GM03348 (cell line): Measurements from ENCODE around the gene RAB8A.
A peak's percentile ranks its signal among the peaks of the same experiment; 100 is the strongest.

Experiments used
- DNase-seq: peaks from one replicate; pipeline ENCODE4 v3.0.0; 2012; ENCODE audit warnings: low spot score

Gene RAB8A

GRCh38 chr19:16111160-16111908 is at the start of gene RAB8A:
TSS of gene RAB8A (plus strand) at chr19:16111889. CDS start at chr19:16111902, 13 bp downstream.
- DNase-seq: peak; percentile 100

DNA sequence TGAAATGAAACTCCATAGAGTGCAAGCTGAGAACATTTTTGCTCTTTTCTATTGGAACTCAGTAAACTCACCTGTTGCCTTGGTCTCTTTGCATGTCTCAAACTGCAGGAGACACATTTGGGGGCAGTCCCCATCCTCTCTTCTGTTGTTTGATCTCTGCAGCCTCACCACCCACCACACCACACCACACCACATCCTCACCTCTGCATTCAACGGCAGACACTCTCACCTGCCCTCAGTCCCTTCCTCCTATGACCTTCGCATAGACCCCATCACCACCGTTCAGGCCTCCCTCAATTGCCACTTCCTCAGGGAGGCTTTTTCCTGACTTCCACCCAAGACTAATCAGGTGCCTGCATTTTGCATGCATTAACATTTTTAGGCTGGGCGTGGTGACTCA is 49.7 kb upstream of the RAB8A start:
- DNase-seq: no peak

DNA sequence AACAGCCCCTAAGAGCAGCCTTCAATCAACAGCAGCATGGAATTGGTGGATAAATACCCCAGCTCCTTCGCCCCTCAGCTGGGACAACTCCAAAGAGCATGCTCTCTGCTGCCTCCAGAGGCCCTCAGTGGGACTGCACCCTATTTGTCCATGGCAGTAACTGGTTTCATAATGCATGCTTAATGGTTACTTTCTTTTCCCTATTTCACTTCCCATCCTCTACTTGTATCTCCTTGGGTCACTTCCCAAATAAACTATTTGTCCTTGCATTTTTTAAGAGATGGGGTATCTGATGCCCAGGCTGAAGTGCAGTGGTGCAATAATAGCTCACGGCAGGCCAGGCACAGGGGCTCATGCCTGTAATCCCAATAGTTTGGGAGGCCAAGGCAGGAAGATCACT is 48.9 kb upstream of the RAB8A start:
- DNase-seq: peak; percentile 61

GRCh38 chr19:16064209-16064889 is 47.3 kb upstream of the RAB8A start:
- no peak for DNase-seq

GRCh38 chr19:16066611-16067104 is 45.0 kb upstream of the RAB8A start:
- peak; percentile 66 for DNase-seq

GRCh38 chr19:16067205-16067938 is 44.3 kb upstream of the RAB8A start:
- peak; percentile 92 for DNase-seq

DNA sequence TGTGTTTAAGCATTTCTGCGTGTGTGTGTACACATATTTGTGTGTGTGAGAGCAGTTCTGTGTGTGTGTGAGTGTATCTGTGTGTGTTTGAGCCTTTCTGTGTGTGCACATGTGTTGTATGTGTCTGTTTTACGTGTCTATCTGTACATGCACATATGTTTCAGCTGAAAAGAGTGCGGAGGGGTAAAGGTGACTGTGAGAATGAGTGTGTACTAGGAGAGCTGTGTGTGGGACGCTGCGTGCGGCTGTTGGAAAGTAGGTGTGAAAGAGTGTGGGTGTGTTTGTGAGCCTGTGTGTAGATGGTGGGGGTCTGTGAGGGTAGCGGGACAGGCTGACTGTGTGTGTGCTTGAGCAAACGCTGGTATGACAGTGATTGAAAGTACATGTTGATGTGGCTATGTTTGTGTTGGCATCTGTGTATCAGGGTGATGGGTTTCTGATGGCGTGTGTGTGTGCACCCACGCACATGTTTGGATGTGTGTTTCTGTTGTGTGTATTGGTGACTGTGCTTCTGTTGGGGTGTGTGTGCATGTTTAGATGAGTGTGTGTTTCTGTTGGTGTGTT is 42.9 kb upstream of the RAB8A start:
- no peak for DNase-seq

- no peak for DNase-seq
Measured at GRCh38 chr19:16069813-16070365, 41.8 kb upstream of the RAB8A start.

DNA sequence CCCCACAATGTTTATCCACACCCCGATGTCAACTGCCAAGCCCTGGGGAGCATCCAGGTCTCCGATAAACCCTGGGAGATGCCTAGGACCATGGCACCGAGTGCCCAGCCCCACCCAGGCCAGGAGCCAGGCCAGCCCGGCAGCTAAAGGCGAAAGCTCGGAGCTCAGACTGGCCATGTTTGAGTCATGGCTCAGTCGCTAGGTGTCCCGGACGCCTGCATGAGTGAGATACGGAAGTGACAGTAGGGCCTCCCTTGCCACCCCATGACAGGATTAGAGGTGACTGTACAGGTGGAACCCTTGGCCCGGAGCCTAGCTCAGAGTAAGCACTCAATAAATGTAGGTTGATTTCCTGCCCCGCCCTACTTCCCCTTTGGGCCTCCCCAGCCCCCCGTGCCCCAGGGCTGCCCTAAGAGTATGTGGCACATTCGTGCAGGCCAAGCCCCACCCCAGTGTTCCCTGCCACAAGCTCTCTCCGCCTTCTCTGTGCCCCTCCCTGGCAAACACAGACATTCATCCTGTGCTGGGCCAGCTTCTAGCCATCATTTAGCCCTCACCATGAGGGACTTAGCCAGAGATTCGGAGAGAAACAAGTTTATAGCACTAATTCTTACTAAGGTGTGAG is 41.2 kb upstream of the RAB8A start:
- DNase-seq: no peak

DNA sequence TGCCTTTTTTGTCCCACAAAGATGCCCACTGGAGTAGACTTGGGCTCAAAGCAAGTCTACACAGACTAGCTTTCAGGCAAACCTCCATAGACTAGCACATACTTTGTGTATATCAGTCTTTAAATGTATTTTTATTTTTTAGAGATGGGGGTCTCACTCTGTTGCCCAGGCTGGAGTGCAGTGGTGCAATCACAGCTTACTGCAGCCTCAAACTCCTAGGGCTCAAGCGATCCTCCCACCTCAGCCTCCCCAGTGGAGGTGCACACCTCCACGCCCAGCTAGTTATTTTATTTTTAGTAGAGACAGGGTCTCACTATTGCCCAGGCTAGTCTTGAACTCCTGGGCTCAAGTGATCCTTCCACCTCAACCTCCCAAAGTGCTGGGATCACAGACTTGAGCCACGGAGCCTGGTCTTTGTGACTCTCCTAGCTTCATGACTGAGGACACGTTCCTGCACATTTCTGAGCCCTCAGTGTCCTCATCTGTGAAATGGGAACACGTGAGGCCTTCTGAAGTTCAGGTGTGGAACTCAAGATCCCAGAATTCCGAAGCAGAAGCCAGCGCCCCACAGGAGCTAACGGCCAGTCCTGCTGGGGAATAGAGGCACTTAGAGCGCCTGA is 40.5 kb upstream of the RAB8A start:
- DNase-seq: no peak

DNA sequence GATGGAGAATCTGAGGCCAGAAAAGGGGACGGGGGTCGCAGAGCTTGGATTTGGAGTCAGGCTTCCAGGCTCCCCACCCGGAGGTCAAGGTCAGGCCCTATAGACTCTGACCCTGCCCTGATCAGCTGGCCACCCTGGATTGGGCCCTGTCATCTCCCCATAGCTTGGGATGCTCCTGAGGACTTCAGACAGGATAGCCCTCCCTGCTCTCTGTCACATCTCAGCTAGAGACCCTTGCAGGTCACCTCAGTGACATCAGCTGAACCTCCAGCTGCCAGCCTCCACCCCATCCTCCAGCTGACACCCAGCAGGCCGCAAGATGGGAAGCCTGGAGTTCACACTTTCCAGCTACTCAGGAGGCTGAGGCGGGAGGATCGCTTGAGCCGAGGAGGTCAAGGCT is 38.2 kb upstream of the RAB8A start:
- DNase-seq: no peak

- DNase-seq: no peak
Measured at GRCh38 chr19:16073988-16074387, 37.7 kb upstream of the RAB8A start.

GRCh38 chr19:16074488-16075365 is 37.0 kb upstream of the RAB8A start:
- DNase-seq: no peak

- no peak for DNase-seq
Measured at GRCh38 chr19:16075430-16076153, 36.1 kb upstream of the RAB8A start.

DNA sequence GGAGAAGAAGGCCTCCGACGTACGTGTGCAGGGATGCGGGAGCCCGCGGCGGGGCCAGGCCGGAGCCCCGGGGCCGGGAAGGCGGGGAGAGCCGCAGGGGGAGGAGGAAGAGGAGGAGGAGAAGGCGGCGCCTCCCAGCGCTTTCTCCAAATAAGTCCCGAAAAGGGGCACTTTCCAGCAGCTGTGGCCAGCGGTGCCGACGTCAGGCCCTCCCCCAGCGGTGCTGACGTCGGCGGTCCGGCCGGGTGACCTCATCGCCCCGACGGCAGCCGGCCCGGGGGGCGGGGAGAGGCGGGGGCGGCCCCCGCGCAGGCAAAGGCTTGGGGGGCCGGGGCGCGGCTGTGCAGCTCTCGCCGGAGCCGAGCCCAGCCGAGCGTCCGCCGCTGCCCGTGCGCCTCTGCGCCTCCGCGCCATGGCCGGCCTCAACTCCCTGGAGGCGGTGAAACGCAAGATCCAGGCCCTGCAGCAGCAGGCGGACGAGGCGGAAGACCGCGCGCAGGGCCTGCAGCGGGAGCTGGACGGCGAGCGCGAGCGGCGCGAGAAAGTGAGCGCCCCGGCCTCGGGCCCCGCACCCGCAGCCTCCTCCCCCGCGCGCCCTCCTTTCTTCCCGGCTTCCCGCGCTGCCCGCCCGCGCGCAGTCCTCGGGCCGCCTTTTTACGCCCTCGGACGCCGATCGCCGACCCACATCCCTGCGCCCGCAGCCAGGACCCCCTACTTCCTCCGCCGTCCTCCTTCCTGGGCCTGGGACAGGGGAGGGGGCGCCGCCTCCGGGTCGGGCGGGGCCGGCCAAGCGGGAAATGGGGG is 35.3 kb upstream of the RAB8A start, which contains the start of gene TPM4:
Gene TPM4, plus strand, starts transcription at position 342 of the 804 bp plus-strand sequence. Its CDS starts 71 bp downstream, at position 413.
- peak; percentile 97 for DNase-seq

DNA sequence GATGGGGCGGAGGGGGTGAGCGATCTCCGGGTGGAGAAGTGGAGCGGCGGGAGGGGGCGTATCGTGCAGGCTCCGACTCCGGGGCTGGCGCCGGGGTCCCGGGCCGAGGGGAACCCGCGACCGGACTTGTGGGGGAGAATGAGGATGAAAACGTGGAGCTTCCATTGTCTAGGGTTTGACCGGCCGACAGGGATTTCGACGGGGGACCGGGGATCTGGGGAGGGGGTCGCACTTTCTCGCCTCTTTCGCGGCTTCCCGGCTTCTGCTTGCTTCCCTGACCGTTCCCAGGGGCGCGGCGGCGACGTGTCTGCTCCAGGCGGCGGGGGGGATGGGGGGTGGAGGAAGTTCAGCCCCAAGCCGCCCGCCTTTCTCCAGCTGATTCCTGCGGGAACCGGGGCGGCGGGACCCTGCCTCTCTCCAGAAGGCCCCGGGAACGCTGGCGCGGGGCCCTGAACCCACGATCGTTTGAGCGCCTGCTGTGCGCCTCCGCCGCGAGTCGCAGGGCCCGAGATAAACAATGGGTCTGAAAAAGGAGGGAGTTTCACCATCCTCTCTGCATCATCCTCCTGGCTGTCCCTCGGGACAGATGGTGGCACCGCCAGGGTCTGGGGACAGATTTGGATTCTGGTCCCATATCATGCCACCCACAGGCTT is 34.6 kb upstream of the RAB8A start:
- peak; percentile 63 for DNase-seq

DNA sequence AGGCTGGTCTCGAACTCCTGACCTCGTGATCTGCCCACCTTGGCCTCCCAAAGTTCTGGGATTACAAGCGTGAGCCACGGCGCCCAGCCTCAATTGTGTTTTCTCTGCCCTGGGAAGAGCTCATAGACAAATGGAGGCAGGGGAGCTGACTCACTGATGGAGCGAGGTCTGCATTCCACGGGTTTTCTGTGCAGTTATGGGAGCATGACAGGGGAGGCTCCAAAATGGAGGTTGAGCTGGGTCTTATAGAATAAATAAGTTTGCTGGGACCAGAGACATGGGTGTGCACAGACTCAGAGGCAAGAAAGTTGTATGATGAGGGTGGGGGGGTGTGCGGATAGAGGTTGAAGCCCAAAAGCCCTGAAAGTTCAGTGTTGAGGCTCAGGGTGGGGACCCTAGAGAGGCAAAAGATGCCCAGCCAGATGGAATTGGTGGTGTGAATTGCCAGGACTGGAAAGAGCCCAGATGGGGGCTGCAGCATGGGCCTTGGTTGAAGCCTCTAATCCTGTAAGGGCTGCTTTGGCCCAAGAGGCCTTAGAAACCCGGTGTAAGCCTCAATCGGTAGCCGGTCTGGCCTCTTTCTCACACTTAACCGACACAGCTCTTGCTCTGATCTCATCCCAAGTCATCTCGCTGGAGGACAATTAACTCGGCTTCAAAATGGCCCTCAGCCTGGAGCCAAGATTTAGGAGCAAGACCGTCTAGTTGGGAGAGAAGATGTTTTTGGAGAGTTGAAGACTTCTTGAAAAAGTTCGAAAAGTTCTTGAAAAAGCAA is 33.5 kb upstream of the RAB8A start:
- DNase-seq: peak; percentile 31
